ENCODE results near the gene CGB1. TPM values are rescaled to one million over a fixed set of nuclear protein-coding genes. Genes with fewer than 3 reads are reported as not detected.

CGB1 gene
- total and polyA plus RNA-seq, 2 of the 13 experiments (the other 11 are each of a cell fraction or from before 2014, with no cell fraction given), result not detected

DNA sequence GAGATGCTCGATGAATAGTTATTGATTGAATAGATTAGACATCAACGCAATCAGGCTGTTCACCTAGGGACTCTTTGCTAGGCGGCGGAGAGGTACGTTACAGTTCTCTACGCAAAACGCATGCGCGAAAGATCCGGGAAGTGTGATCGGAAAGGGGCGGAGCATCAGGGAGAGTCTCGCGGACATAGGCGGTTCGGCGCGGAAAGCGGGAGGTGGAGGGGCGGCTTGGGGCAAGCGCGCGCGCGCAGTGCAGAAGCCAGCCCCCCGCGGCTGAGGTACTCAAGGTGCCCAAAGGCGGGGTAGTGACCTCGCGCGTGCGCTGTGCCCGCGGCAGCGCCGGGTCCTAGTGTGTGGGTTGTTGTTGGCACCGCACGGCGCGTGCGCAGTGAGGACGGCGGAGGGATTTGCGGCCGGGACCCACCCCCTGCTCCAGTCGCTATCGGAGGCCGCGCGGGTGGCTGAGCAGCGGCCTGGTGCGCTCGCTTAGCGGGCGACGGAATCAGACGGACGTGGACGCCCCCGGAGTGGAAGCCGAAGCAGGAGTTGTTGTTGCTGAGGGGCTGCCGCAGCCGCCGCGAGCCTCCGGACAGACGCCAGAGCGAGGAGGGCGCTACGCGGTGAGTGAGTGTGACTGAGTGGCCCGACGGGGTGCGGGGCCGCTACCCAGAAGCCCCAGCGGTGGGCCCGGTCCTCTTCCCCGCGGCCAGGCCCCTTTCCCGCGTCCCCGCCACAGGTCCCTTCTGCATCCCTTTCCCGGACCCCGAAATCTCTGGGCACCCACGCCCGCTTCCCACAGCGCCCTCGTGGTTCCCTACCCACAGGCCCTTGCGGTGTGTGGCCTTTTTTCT, 48.5 kb upstream of the CGB1 start, which contains the start of gene SNRNP70 (continued):
- TF ChIP-seq, protein P1, sequence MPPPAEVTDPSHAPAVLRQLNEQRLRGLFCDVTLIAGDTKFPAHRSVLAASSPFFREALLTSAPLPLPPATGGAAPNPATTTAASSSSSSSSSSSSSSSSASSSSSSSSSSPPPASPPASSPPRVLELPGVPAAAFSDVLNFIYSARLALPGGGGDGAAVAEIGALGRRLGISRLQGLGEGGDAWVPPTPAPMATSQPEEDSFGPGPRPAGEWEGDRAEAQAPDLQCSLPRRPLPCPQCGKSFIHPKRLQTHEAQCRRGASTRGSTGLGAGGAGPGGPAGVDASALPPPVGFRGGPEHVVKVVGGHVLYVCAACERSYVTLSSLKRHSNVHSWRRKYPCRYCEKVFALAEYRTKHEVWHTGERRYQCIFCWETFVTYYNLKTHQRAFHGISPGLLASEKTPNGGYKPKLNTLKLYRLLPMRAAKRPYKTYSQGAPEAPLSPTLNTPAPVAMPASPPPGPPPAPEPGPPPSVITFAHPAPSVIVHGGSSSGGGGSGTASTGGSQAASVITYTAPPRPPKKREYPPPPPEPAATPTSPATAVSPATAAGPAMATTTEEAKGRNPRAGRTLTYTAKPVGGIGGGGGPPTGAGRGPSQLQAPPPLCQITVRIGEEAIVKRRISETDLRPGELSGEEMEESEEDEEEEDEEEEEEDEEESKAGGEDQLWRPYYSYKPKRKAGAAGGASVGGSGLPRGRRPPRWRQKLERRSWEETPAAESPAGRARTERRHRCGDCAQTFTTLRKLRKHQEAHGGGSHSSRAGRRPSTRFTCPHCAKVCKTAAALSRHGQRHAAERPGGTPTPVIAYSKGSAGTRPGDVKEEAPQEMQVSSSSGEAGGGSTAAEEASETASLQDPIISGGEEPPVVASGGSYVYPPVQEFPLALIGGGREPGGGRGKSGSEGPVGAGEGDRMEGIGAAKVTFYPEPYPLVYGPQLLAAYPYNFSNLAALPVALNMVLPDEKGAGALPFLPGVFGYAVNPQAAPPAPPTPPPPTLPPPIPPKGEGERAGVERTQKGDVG (CRISPR knock-in tag; IDR thresholded peaks at IDR 0.05; ENCODE audit: borderline replicate concordance), result no peak
- TF ChIP-seq FOXM1 (CRISPR knock-in tag; IDR thresholded peaks at IDR 0.05) (no peak), ZNF567 (CRISPR knock-in tag; IDR thresholded peaks at IDR 0.05; ENCODE audit: borderline replicate concordance) (0 out of 2 replicates have a peak, but pooled peaks have one; percentile 8), LCORL (IDR thresholded peaks at IDR 0.05) (no peak), LCORL (CRISPR knock-in tag; IDR thresholded peaks at IDR 0.05) (peak; percentile 65; the same call in 1 of the 2 replicates), EED (CRISPR knock-in tag; IDR thresholded peaks at IDR 0.05) (0 out of 2 replicates have a peak, but pooled peaks have one; percentile 12), TARDBP (CRISPR knock-in tag; IDR thresholded peaks at IDR 0.05) (peak; percentile 27; the same call in 1 of the 2 replicates), KLF11 (CRISPR knock-in tag; IDR thresholded peaks at IDR 0.05) (peak; percentile 42; the same call in 1 of the 2 replicates), CBX2 (IDR thresholded peaks at IDR 0.05; ENCODE audit: low read depth, low read length) (no peak), CBX2 (CRISPR knock-in tag; IDR thresholded peaks at IDR 0.05; ENCODE audit: low read depth) (no peak), POLR2AphosphoS2 (IDR thresholded peaks at IDR 0.05; ENCODE audit: low read depth, low read length) (0 out of 2 replicates have a peak, but pooled peaks have one; percentile 61), MTA1 (CRISPR knock-in tag; IDR thresholded peaks at IDR 0.05; ENCODE audit: borderline replicate concordance) (no peak), NBN (conservative IDR thresholded peaks at IDR 0.05) (no peak), ZNF383 (CRISPR knock-in tag; IDR thresholded peaks at IDR 0.05; ENCODE audit: borderline replicate concordance) (no peak), GZF1 (CRISPR knock-in tag; IDR thresholded peaks at IDR 0.05) (0 out of 2 replicates have a peak, but pooled peaks have one; percentile 46), ATAD3A (CRISPR knock-in tag; IDR thresholded peaks at IDR 0.05) (no peak), IRX3 (CRISPR knock-in tag; IDR thresholded peaks at IDR 0.05; ENCODE audit: borderline replicate concordance, low read depth) (no peak), FOSL2 (CRISPR knock-in tag; IDR thresholded peaks at IDR 0.05) (0 out of 2 replicates have a peak, but pooled peaks have one; percentile 13), TSC22D2 (CRISPR knock-in tag; IDR thresholded peaks at IDR 0.05; ENCODE audit: borderline replicate concordance) (peak; percentile 44; the same call in 1 of the 2 replicates)
- TF ChIP-seq, protein P2, sequence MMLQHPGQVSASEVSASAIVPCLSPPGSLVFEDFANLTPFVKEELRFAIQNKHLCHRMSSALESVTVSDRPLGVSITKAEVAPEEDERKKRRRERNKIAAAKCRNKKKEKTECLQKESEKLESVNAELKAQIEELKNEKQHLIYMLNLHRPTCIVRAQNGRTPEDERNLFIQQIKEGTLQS (CRISPR knock-in tag; IDR thresholded peaks at IDR 0.05), result peak; percentile 54
- TF ChIP-seq, protein P3, sequence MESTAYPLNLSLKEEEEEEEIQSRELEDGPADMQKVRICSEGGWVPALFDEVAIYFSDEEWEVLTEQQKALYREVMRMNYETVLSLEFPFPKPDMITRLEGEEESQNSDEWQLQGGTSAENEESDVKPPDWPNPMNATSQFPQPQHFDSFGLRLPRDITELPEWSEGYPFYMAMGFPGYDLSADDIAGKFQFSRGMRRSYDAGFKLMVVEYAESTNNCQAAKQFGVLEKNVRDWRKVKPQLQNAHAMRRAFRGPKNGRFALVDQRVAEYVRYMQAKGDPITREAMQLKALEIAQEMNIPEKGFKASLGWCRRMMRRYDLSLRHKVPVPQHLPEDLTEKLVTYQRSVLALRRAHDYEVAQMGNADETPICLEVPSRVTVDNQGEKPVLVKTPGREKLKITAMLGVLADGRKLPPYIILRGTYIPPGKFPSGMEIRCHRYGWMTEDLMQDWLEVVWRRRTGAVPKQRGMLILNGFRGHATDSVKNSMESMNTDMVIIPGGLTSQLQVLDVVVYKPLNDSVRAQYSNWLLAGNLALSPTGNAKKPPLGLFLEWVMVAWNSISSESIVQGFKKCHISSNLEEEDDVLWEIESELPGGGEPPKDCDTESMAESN (CRISPR knock-in tag; conservative IDR thresholded peaks at IDR 0.05), result peak; percentile 85
- TF ChIP-seq, protein P4, sequence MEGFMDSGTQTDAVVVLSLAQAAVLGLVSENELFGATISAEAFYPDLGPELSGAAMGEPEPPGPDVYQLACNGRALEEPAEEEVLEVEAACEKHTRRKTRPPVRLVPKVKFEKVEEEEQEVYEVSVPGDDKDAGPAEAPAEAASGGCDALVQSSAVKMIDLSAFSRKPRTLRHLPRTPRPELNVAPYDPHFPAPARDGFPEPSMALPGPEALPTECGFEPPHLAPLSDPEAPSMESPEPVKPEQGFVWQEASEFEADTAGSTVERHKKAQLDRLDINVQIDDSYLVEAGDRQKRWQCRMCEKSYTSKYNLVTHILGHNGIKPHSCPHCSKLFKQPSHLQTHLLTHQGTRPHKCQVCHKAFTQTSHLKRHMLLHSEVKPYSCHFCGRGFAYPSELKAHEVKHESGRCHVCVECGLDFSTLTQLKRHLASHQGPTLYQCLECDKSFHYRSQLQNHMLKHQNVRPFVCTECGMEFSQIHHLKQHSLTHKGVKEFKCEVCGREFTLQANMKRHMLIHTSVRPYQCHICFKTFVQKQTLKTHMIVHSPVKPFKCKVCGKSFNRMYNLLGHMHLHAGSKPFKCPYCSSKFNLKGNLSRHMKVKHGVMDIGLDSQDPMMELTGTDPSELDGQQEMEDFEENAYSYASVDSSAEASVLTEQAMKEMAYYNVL (CRISPR knock-in tag; IDR thresholded peaks at IDR 0.05; ENCODE audit: borderline replicate concordance), result peak; percentile 45; the same call in 1 of the 2 replicates
